GM18519 (cell line): ENCODE results near the gene INSR.

ENCODE experiments used
- ATAC-seq: cut with Tn5 transposase; IDR thresholded peaks from one replicate; pipeline ENCODE4 v1.9.1; 2021; ENCODE audit warnings: mild to moderate bottlenecking, moderate library complexity; ENCODE audit not compliant: unreplicated experiment, low FRiP score

Gene INSR

DNA sequence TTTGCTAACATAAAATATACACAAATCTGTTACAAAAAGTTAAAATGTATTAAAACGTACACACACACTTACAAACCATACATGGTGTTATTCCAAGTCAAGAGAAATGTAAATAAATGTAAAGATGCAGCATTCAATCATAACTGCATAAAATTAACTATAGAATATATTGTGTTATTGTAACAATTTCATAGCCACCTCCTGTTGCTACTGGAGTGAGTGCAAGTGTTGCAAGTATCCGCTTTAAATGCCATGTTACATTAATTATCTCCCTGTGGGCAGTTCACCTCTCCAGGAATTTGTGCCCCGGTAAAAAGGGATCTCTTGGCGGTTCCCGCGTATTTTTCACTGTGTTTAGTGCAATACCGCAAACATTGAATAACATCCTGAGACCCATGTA, 3.5 kb upstream of the INSR start:
- ATAC-seq = no peak

DNA sequence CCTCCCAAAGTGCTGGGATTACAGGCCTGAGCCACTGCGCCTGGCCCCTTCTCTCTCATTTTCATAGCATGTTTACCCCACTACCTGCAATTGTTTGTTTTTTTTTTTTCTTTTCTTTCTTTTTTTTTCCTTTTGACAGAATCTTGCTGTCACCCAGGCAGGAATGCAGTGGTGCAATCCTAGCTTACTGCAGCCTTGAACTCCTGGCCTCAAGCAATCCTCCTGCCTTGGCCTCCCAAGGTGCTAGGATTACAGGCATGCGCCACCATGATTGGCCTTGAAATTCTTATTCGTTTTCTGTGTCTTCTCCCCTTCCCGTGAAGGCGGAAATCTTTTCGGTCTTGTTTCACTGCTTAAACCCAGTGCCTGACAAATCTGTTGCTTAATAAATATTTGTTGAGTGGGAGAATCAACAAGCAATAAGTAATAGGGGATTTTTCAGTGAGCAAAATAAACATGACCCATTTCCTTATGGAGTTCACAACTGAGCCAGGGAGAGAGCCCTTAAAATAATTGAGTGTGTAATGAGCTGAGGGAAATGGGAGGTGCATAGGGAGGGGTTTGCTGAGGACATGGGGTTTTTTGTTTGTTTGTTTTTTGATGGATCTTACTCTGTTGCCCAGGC, 1.8 kb upstream of the INSR start:
- ATAC-seq = no peak

DNA sequence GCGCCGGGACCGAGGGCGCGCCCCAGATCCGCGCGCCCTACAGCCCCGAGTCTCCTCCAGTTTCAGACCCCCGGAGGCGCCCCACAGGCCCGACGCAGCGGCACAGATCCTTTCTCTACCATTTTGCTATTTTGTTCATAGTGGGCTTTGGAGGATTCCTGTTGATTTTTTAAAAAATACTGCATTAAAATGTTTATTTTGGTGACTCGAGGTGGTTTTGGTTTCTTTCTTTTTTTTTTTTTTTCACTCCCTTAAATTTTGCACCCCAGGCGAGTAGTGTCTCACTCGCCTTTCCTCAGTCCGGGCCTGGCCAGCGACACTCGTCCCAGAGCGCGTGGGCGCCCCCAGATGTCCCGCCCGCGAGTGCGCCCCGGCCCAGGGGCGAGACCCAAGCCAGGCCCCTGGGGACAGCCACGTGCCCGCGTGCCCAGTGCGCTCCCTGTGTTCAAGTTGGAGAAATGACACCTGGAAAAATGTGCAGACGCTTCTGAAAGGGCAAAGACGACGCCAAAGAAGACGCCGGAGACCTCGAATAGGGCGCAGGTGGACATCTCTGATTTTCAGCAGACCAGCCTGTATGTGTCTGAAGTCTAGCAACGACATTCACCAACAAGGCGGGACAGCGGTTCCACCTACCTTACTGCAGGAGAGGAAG, 471 bp upstream of the INSR start:
- peak; percentile 23 for ATAC-seq

- no peak for ATAC-seq
These were observed 1.1 kb downstream of the INSR start for GRCh38 chr19:7292950-7293761.

DNA sequence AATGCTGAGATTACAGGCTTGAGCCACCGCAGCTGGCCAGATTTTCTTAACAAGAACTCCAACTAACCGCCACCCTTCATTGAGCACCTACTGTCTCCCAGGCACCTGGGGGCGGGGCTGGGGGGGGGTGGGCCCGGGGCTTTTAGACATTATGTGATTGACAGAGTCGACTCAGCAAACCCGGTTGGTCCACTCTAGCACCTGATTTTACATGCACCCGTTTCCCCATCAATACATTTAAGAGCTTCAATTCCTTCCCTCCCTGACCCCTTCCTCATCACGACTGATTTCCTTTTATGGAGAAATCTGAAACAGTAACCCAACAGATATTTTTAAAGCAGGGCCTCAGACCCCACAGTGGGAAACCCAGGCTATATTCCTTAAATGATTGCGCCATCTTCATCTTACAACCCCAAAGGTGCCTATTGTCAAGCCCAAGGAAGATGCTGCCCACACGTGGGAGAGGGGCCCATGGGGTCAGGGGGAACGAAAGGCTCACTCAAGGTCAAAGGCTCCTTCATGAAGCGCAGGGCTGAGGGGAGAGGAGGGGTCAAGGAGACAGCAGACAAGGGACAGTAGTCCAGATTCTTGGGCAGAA, 1.8 kb downstream of the INSR start:
- no peak for ATAC-seq

- no peak for ATAC-seq
These were observed 5.2 kb downstream of the INSR start for GRCh38 chr19:7288977-7289376.

DNA sequence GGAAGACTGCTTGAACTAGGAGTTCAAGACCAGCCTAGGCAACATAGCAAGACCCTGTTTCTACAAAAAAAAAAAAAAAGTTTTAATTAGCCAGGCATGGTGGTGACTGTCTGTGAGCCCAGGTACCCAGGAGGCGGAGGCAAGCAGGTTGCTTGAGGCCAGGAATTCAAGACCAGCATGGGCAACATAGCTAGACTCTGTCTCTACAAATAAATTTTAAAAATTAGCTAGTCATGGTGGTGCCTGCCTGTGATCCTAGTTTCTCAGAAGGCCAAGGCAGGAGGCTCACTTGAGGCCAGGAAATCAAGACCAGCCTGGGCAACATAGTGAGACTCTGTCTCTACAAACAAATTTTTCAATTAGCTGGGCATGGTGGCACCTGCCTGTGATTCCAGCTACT, 6.1 kb downstream of the INSR start:
- ATAC-seq = no peak

GRCh38 chr19:7287722-7288121, 6.5 kb downstream of the INSR start:
- ATAC-seq = no peak

- no peak for ATAC-seq
These were observed 13.1 kb downstream of the INSR start for GRCh38 chr19:7280940-7281666.

DNA sequence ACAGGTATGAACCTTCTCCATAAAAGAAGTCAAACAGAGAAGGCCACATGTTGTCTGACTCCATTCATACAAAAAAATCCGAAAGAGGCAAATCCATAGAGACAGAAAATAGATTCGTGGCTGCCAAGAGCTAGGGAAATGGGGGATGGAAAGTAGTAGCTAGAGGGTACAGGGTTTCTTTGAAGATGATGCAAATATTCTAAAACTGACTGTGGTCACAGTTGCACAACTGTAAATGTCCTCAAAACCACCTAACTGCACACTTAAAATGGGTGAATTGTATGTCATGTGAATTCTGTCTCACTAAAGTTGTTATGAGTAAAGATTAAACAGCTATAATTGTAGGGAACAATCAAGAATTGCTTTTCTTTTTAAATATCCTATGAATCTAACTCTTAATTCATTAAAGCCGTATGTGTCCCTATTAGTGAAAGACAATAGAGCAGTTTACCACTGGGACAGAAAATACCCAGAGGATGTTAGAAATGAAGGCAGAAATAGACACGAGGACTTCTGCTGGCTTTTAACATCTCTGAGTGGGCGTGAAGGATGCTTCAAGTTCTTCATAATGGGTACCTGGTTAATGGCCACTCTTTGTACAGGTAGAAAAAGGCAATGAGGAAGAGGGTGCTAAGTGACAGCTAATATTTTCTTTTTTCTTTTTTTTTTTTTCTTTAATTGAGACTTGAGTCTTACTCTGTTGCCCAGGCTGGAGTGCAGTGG, 21.2 kb downstream of the INSR start:
- ATAC-seq = no peak

GRCh38 chr19:7268705-7269098, 25.5 kb downstream of the INSR start:
- no peak for ATAC-seq

- no peak for ATAC-seq
These were observed 26.2 kb downstream of the INSR start for GRCh38 chr19:7267792-7268704.

DNA sequence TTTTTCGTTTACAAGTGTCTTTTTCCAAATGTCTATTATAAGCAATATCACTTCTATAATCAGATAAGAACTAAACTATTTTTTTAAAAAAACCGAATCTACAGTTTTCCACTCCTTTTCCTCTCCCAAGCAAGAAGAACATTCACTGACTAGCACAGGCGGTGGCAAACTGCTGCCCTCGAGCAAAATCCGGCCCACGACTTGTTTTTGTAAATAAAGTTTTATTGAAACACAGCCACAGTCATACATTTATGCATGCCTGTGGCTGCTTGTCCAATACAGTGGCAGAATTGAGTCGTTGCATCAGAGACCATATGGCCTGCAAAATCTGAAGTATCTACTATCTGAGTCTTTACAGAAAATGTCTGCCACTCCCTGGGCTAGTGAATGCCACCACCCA, 27.4 kb downstream of the INSR start:
- ATAC-seq = no peak

DNA sequence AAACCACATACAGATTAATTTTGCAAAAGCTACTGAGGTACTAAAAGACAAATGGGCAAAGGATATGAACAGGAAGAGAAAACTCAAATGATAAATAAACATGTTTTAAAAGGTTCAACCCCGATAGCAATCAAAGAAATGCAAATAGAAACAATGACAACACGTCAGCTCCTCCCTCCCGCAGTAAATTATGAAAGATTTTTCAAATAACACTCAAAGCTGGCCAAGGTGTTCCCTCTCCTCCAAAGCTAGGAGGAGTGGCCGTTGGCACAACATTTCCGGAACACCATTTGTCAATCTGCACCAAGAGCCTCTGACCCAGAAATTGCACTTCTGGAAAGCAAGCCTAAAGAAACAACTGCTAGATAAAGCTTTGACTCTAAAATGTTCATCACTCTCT, 28.3 kb downstream of the INSR start:
- ATAC-seq = no peak

DNA sequence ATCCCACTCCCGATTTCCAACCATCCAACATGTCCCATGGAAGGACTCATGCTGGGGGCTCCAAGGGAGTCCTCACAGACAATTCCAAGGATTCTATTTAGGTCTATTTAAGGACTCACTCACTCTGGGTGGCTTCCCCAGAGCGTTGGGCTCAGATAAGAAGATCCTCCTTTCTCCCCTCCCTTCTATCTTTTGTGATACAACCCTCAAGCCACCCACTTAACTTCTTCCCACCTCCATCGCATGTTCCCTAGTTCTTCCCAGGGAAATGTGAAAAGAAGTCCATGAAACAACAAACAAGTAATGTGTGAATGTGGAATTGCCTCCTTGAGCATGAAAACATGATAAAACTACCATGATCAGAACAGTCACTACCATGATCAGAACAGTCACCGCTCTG, 29.4 kb downstream of the INSR start:
- no peak for ATAC-seq

DNA sequence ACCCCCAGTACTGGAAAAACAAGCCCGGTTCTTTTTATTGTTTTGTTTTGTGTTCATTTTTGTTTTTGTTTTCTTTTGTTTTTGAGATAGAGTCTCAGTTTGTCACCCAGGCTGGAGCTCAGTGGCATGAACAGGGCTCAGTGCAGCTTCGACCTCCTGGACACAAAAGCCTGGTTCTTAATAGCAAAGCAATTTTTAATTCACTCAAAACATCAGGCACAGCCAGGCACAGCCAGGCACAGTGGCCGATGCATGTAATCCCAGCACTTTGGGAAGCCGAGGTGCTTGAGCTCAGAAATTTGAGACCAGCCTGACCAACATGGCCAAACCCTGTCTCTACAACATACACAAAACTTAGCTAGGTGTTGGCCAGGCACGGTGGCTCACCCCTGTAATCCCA, 30.7 kb downstream of the INSR start:
- ATAC-seq = no peak

DNA sequence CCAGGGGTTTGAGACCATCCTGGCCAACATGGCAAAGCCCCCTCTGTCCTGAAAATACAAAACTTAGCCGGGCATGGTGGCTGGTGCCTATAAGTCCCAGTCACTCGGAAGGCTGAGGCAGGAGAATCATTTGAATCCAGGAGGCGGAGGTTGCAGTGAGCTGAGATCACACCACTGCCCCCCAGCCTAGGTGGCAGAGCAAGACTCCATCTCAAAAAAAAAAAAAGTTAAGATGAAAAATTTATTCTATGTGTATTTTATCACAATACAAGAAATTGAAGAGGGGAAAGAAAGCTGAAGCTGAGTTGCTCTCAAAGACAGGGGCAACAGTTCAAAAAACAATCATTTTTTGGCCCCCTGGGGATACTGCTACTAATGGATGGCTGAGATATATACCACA, 31.1 kb downstream of the INSR start:
- no peak for ATAC-seq

DNA sequence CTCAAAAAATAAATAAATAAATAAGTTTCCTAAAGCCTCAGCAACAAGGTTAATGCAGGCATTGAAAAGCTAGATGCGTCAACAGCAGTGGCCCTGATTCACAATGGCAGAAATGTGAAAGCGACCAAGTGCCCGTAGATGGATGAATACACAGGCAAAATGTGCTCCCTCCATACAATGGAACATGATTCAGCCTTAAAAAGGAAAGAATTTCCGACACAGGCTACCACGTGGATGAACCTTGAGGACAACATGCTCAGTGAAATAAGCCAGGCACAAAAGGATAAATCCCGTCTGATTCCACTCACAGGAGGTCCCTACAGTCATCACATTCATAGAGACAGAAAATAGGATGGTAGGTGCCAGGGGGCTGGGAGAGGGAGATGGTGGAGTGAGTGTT, 31.7 kb downstream of the INSR start:
- ATAC-seq = no peak

GRCh38 chr19:7260161-7260560, 34.1 kb downstream of the INSR start:
- ATAC-seq = no peak
